ENCODE data around the gene UXT. TPM values are rescaled to one million over a fixed set of nuclear protein-coding genes. Genes with fewer than 3 reads are reported as not detected.

The UXT gene
- total and polyA plus RNA-seq, 2 of the 13 experiments (the other 11 are each of a cell fraction or from before 2014, with no cell fraction given): 107 to 123 TPM

DNA sequence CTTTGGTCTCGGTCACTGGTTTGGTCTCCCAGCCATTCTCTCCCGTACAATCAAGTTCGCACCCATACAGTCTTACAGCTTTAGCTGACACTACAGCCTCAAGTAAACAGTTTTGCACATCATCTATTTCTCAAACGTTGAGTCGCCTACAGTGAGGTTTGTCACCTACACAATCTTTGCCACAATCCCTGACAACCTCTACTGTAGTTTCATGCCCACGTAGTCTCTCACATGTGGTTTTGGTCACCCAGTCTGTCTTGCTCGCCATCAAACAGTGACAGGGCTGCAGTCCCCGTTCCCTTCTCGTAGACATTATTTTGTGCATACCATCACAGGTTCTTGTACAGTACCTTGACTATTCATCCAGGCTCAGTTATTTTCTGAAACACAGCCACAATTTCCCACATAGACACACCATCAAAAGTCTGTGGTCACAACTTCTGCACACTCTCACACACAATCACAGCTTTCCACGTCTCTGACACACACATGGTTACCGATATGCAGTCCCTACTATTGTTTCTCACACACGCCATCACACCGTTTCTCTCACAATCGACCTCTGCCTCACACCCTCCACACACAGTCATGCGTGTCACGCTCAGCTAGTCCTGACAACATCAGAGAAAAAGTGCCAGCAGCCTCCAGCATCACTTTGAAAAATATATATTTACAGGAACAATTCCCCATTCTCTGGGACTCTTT is 24.0 kb downstream of the UXT start:
- no peaks in the 10 kb centered on the region for H3K27me3 ChIP-seq (ENCODE audit: control insufficient read depth in 1 of 2, insufficient read depth in 2 of 2, low read length in 2 of 2)
- DNase-seq (ENCODE audit: low spot score) (no peak), ATAC-seq (no peak), FAIRE-seq (no peak)
- POLR2A ChIA-PET: no interaction called here
- no peaks in the 10 kb centered on the region for H3K79me2 ChIP-seq (ENCODE audit: insufficient read depth, low read length)
- no TSS peak for BruUV-seq (replicated peaks)
- peaks cover 0 to 19% of the 10 kb centered on the region in 2 experiments; a peak in 3 of 5 replicates for H3K36me3 ChIP-seq (replicated peaks in 1 of 2; ENCODE audit: control insufficient read depth in 1 of 2, insufficient read depth in 2 of 2, low read length in 2 of 2)
- no peaks in the 10 kb centered on the region for H3K9me3 ChIP-seq (ENCODE audit: low read length)
- no peak overlapping the region for H3K4me3 ChIP-seq (replicated peaks in 1 of 3; ENCODE audit: insufficient read depth in 1 of 3, low read depth in 2 of 3, low read length in 3 of 3)
- H3K9ac ChIP-seq (ENCODE audit: insufficient read depth, low read depth, low read length): no peak overlapping the region
- H3K4me2 ChIP-seq (ENCODE audit: low read depth, low read length): no peak overlapping the region
- intact Hi-C loops (cut with micrococcal nuclease; ENCODE audit: unreplicated experiment): no loop called here
- 94% methylated on average over 16 of the region's 16 CpGs for WGBS (ENCODE audit: low lambda C conversion rate)
- H4K20me1 ChIP-seq (ENCODE audit: insufficient read depth, low read length): no peaks in the 10 kb centered on the region
- no peak overlapping the region for H3K27ac ChIP-seq (ENCODE audit: extremely low read length, insufficient read depth, low read length)
- in situ Hi-C loops (cut with HindIII; ENCODE audit: extremely low pct_ligation_motif_present, low pct_unique_long_range_greater_than_20kb): no loop called here
- CTCF ChIA-PET (ENCODE audit: low intra/inter-chr PET ratio, low total read pairs): no interaction called here
- no peaks in the 10 kb centered on the region for H3K4me1 ChIP-seq (ENCODE audit: insufficient read depth, low read length)
- no peak overlapping the region for H2AFZ ChIP-seq (ENCODE audit: low read length)
- TF ChIP-seq, protein P1, sequence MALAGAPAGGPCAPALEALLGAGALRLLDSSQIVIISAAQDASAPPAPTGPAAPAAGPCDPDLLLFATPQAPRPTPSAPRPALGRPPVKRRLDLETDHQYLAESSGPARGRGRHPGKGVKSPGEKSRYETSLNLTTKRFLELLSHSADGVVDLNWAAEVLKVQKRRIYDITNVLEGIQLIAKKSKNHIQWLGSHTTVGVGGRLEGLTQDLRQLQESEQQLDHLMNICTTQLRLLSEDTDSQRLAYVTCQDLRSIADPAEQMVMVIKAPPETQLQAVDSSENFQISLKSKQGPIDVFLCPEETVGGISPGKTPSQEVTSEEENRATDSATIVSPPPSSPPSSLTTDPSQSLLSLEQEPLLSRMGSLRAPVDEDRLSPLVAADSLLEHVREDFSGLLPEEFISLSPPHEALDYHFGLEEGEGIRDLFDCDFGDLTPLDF (CRISPR knock-in tag; IDR thresholded peaks at IDR 0.05): no peak
- TF ChIP-seq CBX2 (IDR thresholded peaks at IDR 0.05; ENCODE audit: low read depth, low read length) (no peak), CBX2 (CRISPR knock-in tag; IDR thresholded peaks at IDR 0.05; ENCODE audit: low read depth) (no peak), SOX6 (IDR thresholded peaks at IDR 0.05) (no peak), SOX6 (CRISPR knock-in tag; IDR thresholded peaks at IDR 0.05) (no peak), SUZ12 (IDR thresholded peaks at IDR 0.05; ENCODE audit: low read depth, low read length) (no peak), TAF1 (CRISPR knock-in tag; IDR thresholded peaks at IDR 0.05) (no peak), TSC22D2 (CRISPR knock-in tag; IDR thresholded peaks at IDR 0.05; ENCODE audit: borderline replicate concordance) (no peak), ZNF788 (CRISPR knock-in tag; IDR thresholded peaks at IDR 0.05; ENCODE audit: borderline replicate concordance) (no peak), ZNF572 (CRISPR knock-in tag; IDR thresholded peaks at IDR 0.05) (no peak), IRX3 (CRISPR knock-in tag; IDR thresholded peaks at IDR 0.05; ENCODE audit: borderline replicate concordance, low read depth) (no peak), ZNF101 (CRISPR knock-in tag; IDR thresholded peaks at IDR 0.05; ENCODE audit: borderline replicate concordance, low read depth) (no peak), ZNF589 (CRISPR knock-in tag; conservative IDR thresholded peaks at IDR 0.05) (no peak), ZNF615 (CRISPR knock-in tag; IDR thresholded peaks at IDR 0.05; ENCODE audit: borderline replicate concordance) (no peak), RFX5 (IDR thresholded peaks at IDR 0.05; ENCODE audit: low read depth, low read length) (no peak)
- TF ChIP-seq, protein P2, sequence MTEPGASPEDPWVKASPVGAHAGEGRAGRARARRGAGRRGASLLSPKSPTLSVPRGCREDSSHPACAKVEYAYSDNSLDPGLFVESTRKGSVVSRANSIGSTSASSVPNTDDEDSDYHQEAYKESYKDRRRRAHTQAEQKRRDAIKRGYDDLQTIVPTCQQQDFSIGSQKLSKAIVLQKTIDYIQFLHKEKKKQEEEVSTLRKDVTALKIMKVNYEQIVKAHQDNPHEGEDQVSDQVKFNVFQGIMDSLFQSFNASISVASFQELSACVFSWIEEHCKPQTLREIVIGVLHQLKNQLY (CRISPR knock-in tag; IDR thresholded peaks at IDR 0.05): no peak
- TF ChIP-seq, protein P3, sequence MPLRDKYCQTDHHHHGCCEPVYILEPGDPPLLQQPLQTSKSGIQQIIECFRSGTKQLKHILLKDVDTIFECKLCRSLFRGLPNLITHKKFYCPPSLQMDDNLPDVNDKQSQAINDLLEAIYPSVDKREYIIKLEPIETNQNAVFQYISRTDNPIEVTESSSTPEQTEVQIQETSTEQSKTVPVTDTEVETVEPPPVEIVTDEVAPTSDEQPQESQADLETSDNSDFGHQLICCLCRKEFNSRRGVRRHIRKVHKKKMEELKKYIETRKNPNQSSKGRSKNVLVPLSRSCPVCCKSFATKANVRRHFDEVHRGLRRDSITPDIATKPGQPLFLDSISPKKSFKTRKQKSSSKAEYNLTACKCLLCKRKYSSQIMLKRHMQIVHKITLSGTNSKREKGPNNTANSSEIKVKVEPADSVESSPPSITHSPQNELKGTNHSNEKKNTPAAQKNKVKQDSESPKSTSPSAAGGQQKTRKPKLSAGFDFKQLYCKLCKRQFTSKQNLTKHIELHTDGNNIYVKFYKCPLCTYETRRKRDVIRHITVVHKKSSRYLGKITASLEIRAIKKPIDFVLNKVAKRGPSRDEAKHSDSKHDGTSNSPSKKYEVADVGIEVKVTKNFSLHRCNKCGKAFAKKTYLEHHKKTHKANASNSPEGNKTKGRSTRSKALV (CRISPR knock-in tag; IDR thresholded peaks at IDR 0.05): no peak
- TF ChIP-seq, protein P4, sequence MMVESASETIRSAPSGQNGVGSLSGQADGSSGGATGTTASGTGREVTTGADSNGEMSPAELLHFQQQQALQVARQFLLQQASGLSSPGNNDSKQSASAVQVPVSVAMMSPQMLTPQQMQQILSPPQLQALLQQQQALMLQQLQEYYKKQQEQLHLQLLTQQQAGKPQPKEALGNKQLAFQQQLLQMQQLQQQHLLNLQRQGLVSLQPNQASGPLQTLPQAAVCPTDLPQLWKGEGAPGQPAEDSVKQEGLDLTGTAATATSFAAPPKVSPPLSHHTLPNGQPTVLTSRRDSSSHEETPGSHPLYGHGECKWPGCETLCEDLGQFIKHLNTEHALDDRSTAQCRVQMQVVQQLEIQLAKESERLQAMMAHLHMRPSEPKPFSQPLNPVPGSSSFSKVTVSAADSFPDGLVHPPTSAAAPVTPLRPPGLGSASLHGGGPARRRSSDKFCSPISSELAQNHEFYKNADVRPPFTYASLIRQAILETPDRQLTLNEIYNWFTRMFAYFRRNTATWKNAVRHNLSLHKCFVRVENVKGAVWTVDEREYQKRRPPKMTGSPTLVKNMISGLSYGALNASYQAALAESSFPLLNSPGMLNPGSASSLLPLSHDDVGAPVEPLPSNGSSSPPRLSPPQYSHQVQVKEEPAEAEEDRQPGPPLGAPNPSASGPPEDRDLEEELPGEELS (CRISPR knock-in tag; IDR thresholded peaks at IDR 0.05): no peak
- TF ChIP-seq, protein P5, sequence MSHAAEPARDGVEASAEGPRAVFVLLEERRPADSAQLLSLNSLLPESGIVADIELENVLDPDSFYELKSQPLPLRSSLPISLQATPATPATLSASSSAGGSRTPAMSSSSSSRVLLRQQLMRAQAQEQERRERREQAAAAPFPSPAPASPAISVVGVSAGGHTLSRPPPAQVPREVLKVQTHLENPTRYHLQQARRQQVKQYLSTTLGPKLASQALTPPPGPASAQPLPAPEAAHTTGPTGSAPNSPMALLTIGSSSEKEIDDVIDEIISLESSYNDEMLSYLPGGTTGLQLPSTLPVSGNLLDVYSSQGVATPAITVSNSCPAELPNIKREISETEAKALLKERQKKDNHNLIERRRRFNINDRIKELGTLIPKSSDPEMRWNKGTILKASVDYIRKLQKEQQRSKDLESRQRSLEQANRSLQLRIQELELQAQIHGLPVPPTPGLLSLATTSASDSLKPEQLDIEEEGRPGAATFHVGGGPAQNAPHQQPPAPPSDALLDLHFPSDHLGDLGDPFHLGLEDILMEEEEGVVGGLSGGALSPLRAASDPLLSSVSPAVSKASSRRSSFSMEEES (CRISPR knock-in tag; IDR thresholded peaks at IDR 0.05): no peak
